Ramos (cell line): ENCODE data around the gene CXorf49.
"Not testable (repeated sequence)": the region's sequence is repeated elsewhere in the genome, so short reads cannot be mapped to it uniquely, and the experiment has no call there.

ENCODE experiments used
- in situ Hi-C: fragments of 300-500 bp; cut with MboI; formaldehyde crosslinking; loops from one replicate; pipeline ENCODE4 v1.14.3; 2022; ENCODE audit warnings: low sequenced_read_pairs; ENCODE audit not compliant: unreplicated experiment

The CXorf49 gene

GRCh38 chrX:71675636-71676035 is 42.4 kb downstream of the CXorf49 start:
- in situ Hi-C loops: not testable (repeated sequence)

GRCh38 chrX:71671938-71672337 is 46.1 kb downstream of the CXorf49 start:
- in situ Hi-C loops: no loop called here

GRCh38 chrX:71671043-71671780 is 46.9 kb downstream of the CXorf49 start:
- in situ Hi-C loops: no loop called here

GRCh38 chrX:71669947-71670346 is 48.1 kb downstream of the CXorf49 start:
- in situ Hi-C loops: not testable (repeated sequence)

GRCh38 chrX:71669492-71669891 is 48.6 kb downstream of the CXorf49 start:
- in situ Hi-C loops: no loop called here

- in situ Hi-C loops: no loop called here
Measured at GRCh38 chrX:71668248-71668595, 49.9 kb downstream of the CXorf49 start.

- in situ Hi-C loops: no loop called here
Measured at GRCh38 chrX:71667328-71668247, 50.5 kb downstream of the CXorf49 start, which contains the start of gene LOC101059915. LOC101059915 (plus strand) TSS chrX:71667546.

GRCh38 chrX:71666240-71667223 is 51.6 kb downstream of the CXorf49 start:
- in situ Hi-C loops: no loop called here

GRCh38 chrX:71665747-71666146 is 52.3 kb downstream of the CXorf49 start:
- in situ Hi-C loops: no loop called here

GRCh38 chrX:71664889-71665491 is 53.1 kb downstream of the CXorf49 start:
- in situ Hi-C loops: no loop called here
